Tongue (tissue), 2 donors: Measurements from ENCODE around the gene TBC1D22A. TPM values are rescaled to one million over a fixed set of nuclear protein-coding genes. Genes with fewer than 3 reads are reported as not detected.

Experiments
- DNase-seq: peaks from one replicate; pipeline ENCODE4 v3.0.0-alpha.2; 2015
- total RNA-seq: library from RNA; depleted of rRNA; stranded (reverse); fragments of >200 nt; gene quantifications from one replicate; pipeline ENCODE4 v1.2.3, GENCODE V29; 2014

Gene TBC1D22A
- total RNA-seq, 1 donor from 2014 or later: 14.3 TPM

DNA sequence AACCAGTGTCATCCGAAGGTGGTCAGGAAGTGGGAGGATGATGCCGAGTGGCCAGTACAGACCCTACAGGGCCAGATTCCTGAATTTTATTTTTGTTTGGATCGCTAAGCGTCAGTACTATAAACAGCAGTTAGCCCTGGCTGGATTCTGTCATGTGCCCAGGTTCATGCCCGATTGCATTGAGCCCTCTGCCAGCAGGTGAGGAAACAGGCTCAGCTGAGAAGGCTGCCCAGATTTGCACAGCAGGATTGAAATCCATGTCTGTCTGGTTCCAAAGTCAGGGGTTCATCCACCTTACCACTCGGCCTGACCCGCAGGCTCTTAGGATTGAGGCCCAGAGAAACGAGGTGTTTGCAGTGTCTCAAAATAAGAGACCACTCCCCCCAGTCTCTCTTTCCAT is 9.1 kb upstream of the TBC1D22A start:
- DNase-seq: no peak

DNA sequence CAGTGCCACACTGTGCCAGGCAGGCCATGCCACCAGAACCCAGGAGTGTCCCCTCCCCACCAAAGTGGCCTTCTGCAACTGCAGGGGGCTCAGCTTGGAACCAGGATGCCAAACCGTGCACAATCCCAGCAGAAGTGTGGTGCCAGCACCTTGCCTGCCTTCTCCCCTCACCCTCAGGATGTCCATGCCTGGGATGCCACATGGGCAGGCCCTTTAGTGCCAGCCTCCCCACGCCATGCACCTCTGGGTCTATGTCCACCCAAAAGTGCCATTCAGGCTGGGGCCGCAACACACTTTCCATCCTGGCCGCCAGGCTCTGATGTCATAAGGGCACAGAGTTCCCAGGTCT is 8.7 kb upstream of the TBC1D22A start:
- no peak for DNase-seq

DNA sequence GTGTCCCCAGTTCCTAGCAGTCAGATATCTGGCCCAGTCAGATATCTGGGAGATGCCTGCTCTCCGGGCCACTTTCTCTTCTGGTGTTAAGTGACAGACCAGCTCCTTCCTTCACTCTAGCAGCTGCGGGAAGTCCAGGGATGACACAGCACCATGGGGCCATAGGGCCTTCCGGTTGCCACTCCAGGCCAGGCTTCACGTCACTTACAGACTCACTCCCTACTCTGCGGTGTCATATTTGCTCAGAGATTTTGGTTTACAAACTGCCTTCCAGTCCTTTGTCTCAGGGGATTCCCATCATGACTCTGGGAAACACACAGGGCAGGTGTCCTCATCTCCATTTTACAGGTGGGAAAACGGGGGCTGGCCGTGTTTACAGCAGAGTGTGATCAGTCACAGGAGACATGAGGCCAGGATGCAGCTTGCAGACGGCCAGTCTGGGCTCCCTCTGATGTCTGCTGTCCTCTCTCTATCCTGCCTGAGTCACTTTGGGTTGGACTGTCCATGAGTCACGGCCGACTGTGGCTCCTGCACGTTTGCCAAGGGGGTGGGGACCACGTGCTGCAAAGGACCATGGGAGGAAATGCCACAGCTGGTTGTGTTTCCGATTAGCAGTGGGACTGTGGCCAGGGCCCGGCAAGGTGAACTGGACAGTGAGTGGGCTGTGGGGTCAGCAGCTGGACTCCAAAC is 8.2 kb upstream of the TBC1D22A start:
- DNase-seq: peak; percentile 76

DNA sequence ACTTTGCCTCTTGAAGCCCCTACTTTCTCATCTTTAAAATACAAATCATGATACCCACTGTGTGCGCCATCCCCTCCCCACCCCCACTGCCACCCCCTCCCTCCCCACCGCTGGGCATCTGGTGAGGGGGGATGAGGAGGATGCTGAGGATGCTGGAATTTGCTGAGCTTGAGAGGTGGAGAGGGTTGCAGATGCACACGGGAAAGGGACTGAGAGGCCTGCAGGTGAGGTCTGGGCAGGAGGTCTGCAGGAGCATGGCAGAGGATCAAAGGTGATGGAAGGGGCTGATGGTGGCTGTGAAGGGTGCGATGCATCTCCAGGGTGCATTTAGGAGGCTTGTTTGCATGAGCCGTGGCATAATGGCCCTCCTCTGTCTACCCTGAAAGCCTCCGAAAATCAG is 7.6 kb upstream of the TBC1D22A start:
- no peak for DNase-seq

DNA sequence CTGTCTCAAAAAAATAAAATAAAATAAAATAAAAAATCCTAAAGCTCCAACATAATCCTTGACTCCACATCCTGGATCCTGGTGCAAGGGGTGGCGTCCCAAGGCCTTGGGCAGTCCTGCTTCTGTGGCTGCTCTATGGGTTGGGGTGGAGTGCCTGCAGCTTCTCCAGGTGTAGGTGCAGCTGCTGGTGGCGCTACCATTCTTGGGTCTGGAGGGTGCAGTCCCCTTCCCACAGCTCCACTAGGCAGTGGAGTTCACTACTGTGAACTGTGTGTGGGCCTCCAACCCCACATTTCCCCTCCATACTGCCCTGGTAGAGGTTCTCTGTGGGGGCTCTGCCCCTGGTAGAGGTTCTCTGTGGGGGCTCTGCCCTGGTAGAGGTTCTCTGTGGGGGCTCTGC is 6.9 kb upstream of the TBC1D22A start:
- DNase-seq: no peak

DNA sequence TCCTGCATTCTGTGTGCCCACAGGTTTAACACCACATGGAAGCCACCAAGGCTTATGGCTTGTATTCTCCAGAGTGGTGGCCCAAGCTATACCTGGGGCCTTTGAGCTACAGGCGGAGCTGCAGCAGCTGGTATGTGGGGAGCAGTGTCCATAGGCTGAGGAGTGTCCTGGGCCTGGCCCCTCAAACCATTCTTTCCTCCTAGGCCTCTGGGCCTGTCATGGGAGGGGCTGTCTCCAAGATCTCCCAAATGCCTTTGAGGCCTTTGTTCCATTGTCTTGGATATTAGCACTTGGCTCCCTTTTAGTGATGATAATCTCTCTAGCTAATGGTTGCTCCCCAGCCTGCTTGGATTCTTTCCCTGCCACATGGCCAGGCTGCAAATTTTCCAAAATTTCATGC is 6.4 kb upstream of the TBC1D22A start:
- no peak for DNase-seq

DNA sequence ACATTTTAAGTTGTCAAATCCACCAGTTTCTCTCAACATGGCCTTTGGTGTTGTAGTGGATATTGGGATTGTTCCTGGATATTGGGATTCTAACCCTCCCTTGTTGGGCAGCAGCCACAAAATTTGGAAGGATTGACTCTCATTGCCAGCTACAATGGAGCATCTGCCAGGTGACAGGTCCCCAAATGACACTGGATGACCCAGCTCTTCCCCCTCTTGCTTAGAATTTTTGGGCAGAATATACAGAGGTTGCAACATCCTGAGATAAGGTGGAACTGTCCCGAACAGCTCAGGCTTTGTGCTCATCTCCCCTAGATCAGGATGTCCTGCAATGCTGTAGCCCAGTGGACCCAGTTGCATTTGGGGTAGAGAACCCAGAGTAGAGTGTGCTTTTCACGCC is 5.3 kb upstream of the TBC1D22A start:
- DNase-seq: no peak

DNA sequence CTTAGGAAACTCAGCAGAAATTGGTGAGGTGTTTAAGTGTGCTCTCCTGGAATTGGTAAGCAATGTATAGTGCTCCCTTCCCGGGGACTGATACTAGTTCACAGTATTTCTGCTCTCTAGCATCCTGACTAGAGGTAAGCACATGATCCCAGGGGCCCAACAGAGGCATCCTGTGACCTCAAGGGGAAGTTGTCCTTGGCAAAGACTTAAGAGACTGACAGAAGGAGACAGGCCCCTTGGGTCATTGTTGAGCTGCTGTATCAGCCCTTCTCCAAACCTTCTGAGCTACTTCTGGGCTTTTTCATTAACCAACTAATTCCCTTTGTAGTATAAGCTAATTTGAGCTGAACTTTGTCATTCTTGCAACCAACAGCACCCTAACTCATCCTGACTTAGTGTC is 4.3 kb upstream of the TBC1D22A start:
- DNase-seq: no peak

DNA sequence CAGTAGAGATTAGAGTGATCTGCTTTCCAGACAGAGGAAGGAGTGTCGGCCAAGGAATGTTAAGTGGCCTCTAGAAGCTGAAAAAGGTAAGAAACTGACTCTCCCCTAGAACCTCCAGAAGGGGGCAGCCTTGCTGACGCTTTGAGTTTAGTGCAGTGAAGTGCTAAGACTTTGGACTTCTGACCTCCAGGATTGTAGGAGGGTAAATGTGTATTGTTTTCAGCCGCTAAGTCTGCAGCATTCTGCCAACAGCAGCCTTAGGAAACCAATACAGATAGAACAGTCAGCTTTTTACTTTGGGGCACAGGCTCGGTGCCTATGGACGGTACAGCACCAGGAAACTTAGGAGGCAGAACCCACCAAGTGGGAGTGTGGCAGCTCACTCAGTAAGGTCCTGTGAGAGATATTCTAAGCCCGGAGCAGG is 3.6 kb upstream of the TBC1D22A start:
- peak; percentile 79 for DNase-seq

DNA sequence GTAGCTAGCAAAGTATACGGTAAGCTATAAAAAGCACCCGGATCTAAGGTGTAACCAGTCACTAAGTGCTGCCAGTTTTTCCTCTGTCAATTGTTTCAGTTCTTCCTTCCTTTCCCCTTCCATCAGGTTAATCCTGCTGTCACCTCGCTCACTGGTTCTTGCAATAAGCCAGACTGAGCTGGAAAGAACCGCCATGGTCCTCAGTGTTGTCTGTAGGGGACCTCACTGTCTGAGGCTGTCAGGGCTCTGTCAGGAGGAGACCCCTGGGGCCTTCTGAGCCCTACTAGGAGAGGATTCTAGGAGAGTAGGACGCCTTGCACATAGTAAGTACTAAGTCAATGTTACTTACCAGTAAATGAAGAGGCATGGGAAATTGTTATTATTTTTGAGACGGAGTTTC is 1.4 kb upstream of the TBC1D22A start:
- no peak for DNase-seq

DNA sequence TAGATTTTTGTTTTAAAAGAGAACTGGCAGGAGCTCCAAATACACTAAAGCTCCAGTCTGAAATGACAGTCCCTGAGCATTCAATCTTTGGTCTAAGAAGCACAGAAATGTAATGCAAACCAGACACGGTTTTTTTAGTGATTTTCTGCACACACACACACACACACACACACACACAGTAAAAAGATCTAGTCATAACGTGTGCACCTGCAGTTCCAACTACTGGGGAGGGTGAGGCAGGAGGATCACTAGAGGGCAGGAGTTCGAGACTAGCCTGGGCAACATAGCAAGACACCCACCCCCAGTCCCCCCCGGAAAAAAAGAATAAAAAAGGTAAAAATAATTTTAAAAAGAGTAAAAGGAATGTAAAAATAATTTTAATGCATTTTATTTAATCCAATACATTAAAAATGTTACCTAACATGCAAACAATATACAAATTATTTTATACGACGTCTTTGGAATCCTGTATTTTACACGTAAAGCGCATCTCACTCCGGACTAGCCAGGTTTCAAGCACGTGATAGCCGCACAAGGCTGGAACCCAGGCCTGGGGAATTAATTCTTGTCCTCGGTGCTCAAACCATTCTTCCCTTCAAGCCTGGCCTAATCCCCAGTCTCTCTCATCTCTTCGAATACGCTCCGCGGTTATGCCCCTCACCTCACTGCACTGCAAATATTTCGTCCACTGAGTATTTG is 762 bp upstream of the TBC1D22A start:
- DNase-seq: peak; percentile 41

DNA sequence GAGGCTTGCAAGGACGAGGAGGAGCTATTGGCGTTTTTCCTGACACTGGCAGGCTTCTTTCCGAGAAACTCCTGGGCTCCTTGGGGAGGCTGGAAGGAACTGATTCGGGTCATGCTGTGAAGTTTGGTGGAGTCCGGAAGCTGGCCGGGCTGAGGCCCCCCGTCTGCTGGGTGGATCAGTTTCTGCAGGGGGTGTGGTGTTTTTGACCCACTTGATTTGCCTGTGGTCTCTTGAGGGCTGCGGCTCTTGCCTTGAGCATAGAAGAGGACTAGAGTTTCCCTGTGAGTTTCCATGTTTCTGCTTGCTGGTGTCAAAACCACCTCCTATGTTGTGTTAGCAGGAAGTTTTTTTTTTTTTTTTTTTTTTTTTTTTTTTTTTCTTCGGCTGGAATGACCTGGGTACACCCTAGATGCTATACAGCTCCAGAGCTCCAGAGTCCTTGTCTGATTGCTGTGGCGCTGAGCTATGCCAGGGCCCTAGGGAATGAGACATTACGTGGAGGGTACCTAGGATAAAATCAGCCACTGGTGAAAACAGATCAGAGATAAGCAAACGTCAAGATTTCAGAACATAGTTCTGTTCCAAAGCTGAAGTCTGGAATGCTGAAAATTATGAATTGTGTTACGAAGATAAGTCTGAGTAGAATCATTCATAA is 728 bp downstream of the TBC1D22A start:
- DNase-seq: peak; percentile 48

DNA sequence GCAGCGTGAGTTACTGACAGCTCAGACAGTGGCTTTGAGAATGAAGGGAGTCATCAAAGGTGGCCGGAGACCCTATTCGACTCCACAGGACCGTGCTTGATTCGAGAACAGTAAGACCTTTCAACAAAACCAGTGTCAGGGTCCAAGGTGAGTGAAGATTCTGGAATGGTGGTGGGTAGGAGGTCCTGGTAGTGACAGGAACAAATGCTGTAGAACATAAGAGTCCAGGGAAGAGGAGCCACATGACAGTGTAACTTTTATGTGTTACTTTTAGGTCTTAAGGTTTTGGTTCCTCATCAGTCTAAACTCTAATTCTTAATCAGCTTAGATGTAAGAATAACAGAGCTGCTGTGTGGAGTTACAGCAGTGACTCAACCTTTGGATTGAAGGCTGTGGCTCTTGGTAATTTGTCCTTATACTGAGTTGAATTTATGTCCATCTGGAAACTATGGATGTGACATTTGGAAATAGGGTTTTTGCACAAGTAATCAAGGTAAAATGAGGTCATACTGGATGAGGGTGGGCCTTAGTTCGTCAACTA is 1.8 kb downstream of the TBC1D22A start:
- no peak for DNase-seq

DNA sequence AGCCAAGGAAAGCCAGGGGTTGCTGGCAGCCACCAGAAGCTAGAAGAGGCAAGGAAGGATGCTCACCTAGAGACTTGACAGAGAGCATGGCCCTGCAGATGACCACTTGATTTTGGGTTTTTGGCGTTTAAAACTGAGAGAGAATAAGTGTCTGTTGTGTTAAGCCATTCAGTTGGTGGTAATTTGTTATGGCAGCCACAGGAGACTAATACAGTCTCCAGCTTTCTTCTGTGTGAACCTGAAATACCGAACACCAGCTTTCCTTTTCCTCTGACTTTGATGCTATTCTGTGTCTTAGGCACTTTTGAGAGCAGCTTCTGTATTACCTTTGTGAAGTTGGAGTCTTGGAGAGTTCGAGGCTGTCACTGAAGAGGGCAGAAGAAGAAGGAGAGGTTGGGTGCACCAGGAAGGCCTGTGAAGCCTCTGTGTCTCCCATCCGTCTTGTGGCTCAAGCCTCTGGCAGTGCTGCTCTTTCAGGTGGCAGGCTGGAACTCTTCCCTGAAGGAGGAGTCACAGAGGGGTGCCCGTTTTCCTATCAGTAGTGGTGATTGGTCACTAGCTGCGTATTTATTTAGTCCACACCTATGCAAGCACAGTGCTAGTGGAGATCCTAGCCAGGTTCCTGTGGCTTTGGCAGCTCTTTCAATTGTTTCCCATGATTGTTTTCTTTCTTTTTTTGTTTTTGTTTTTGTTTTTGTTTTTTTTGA is 2.5 kb downstream of the TBC1D22A start:
- no peak for DNase-seq

DNA sequence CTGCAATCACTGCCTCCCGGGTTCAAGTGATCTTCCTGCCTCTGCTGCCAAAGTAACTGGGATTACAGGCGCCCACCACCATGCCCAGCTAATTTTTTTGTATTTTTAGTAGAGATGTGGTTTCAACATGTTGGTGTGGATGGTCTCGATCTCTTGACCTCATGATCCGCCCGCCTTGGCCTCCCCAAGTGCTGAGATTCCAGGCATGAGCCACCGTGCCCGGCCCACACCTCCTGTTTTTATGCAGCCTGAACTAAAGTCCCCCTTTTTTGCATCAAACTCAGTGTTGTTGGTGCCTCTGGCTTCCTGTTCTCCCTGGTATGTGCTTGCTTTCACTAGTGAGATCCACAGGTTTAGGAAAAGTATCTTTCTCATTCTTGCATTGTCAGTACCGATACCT is 4.2 kb downstream of the TBC1D22A start:
- DNase-seq: no peak

DNA sequence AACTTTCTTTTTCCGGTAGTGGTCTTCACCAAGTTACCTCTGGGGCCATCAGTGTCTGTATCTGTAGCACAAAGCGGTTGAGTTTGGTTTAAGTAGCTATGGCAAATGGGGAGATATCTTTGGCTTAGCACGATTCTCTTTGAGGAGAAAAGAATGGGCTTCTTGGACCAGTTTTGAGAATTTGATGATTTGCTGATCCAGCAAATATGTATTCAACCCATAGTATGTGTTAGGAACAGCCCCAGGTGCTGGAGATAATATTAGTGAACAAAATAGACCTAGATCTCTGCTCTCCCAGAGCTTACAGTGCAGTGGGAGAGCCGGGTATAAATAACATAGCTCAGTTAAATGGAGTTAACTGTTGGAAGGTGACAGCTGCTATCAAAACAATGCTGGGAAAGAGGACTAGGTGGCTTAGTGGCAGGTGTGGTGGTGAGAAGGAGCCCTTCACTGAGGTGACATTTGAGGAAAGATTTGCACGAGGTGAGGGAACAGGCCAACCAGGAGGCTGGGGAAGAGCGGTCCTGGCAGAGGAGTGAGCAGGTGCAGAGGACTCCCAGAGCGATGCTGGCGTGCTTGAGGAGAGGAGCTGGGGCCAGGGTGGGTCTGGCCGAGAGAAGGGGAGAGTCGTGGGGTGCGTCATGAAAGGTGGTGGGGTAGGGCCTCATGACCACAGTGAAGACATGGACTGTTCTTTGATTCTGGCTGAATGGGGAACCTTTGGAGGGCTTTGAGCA is 5.0 kb downstream of the TBC1D22A start:
- DNase-seq: peak; percentile 38

DNA sequence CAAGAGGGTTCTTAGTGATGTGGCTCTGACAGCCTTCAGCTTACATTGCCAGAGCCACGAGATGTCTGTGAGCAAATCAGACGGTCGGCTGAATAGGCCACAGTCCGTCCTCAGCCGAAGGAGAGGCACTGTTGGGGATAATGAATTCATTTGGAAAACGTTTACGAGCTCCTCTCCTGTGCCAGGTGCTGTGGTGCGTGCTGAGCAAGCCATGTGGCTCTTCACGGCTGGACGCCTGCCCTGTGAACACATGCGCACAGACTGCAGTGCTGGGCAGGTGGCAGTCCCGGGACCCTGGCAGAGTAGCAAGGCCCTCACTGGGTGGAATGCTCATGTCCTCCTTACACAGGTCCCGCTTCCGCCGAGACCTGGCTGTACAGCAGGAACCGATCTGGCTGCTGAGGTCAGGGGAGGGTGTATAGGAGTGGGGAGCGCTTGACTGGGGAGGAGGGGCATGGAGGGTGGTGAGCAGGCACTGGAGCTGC is 6.8 kb downstream of the TBC1D22A start:
- DNase-seq: peak; percentile 74

DNA sequence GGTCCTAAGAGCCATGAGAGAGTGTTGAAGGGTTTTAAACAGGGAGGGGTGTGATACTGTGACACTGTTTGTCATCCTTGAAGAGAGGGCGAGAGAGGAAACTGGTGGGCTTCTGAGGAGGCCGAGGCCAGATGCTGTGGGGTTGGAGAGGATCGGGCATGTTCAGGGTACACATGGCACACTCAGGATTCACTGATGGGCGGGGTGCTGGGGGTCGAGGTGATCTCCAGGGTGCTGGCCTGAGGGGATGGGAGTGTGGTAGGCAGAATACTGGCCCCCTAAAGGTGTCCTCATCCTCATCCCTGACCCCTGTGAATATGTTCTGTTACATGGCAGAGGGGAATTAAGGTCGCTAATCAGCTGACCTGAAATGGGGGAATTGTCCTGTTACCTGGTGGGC is 7.3 kb downstream of the TBC1D22A start:
- no peak for DNase-seq

DNA sequence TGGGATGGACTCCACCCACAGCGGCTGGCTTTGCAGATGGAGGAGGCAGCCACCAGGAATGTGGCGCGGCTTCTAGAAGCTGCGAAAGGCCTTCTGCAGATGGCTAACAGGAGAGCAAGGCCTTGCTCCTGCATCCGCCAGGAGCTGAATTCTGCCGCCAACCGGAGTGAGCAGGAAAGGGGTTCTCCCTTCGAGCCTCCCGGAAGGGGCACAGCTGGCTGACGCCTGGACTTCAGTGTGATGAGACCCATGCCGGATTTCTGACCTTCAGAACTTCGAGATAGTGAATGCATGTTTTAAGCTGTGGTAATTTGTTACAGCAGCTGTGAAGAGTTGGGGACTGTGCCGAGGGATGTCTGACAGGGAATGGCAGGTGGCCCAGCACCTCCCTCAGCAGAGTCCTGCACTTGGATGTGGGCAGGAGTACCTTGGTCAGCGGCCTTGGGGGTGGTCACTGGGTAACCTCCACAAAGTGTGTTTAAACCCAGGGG is 7.7 kb downstream of the TBC1D22A start:
- peak; percentile 82 for DNase-seq

DNA sequence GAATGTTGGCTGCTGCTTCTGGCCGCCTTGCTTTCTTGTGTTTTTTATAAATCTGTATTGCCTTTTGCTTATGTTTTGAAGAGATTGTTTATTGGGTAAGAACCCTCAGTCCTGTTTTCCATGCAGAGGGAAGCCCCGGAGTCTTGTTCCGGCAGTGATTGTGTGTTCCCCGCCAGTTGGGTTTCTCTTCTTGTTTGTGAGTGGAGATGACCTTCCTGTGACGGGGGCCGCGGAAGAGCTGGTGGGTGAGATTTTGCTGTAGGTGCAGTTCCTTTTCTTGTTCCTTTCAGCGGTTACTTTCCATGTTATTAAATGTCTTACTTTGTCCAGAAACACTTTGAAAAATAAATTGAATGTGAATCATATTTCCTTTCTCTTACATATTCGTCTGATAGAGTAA is 8.3 kb downstream of the TBC1D22A start:
- no peak for DNase-seq

DNA sequence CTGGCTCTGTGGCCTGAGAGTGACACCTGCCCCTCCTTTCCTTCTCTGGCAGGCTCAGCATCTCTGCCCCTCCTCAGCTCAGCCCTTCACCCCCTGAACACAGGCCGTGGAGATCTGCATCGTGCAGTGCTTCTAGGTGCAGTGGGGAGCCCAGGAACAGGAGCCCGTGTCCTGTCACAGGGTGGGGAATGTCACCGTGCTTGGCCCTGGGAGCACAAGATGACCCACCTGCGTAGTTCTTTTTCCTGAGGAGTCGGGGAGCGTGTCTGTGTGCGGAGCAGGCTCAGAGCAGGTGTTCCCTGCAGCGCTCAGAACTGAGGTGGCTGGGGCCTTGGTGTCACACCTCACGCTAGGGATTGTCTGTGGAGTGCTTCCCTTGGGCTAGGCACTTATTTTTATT is 10.6 kb downstream of the TBC1D22A start:
- DNase-seq: no peak
